ENCODE measurements around the gene RAB3A. TPM values are rescaled to one million over a fixed set of nuclear protein-coding genes. Genes with fewer than 3 reads are reported as not detected.

Gene RAB3A
- total RNA-seq, 1 experiment from 2014 or later: 2.7 TPM

- peaks cover 11% of the 10 kb centered on the region for H3K36me3 ChIP-seq
- H3K4me3 ChIP-seq: peak overlapping the region; percentile 45; the same call in 1 of the 2 replicates
- H3K4me1 ChIP-seq: peaks cover 3% of the 10 kb centered on the region; the same call in 1 of the 2 replicates
- H3K27ac ChIP-seq: no peak overlapping the region
- H3K9me3 ChIP-seq (replicated peaks): no peaks in the 10 kb centered on the region
- DNase-seq: no peak
- H3K27me3 ChIP-seq: peaks cover 18% of the 10 kb centered on the region; the same call in 1 of the 2 replicates
Measured at GRCh38 chr19:18173054-18173571, 30.7 kb downstream of the RAB3A start.

- Histone ChIP-seq H3K27ac (no peak overlapping the region), H3K4me1 (peaks cover 3% of the 10 kb centered on the region; the same call in 1 of the 2 replicates), H3K27me3 (peaks cover 16% of the 10 kb centered on the region; the same call in 1 of the 2 replicates), H3K4me3 (no peak overlapping the region), H3K9me3 (replicated peaks) (no peaks in the 10 kb centered on the region), H3K36me3 (peaks cover 16% of the 10 kb centered on the region)
- no peak for DNase-seq
Measured at GRCh38 chr19:18172331-18173053, 31.4 kb downstream of the RAB3A start.

- no peak overlapping the region for H3K27ac ChIP-seq
- no peak for DNase-seq
- peaks cover 24% of the 10 kb centered on the region for H3K36me3 ChIP-seq
- H3K4me3 ChIP-seq: no peak overlapping the region
- H3K9me3 ChIP-seq (replicated peaks): no peaks in the 10 kb centered on the region
- peaks cover 12% of the 10 kb centered on the region; the same call in 1 of the 2 replicates for H3K27me3 ChIP-seq
- H3K4me1 ChIP-seq: peaks cover 3% of the 10 kb centered on the region; the same call in 1 of the 2 replicates
Measured at GRCh38 chr19:18171605-18172327, 32.1 kb downstream of the RAB3A start.

GRCh38 chr19:18170714-18171255 is 33.1 kb downstream of the RAB3A start:
- Histone ChIP-seq H3K27me3 (peaks cover 12% of the 10 kb centered on the region; the same call in 1 of the 2 replicates), H3K9me3 (replicated peaks) (no peaks in the 10 kb centered on the region), H3K27ac (no peak overlapping the region), H3K4me3 (no peak overlapping the region), H3K4me1 (peaks cover 3% of the 10 kb centered on the region; the same call in 1 of the 2 replicates), H3K36me3 (peaks cover 31% of the 10 kb centered on the region)
- no peak for DNase-seq

- H3K27ac ChIP-seq: no peak overlapping the region
- H3K4me1 ChIP-seq: peaks cover 3% of the 10 kb centered on the region; the same call in 1 of the 2 replicates
- H3K27me3 ChIP-seq: no peaks in the 10 kb centered on the region
- DNase-seq: no peak
- no peaks in the 10 kb centered on the region for H3K9me3 ChIP-seq (replicated peaks)
- peaks cover 47% of the 10 kb centered on the region for H3K36me3 ChIP-seq
- no peak overlapping the region for H3K4me3 ChIP-seq
Measured at GRCh38 chr19:18168673-18169381, 35.0 kb downstream of the RAB3A start.

- Histone ChIP-seq H3K36me3 (peaks cover 53% of the 10 kb centered on the region), H3K27me3 (no peaks in the 10 kb centered on the region), H3K4me3 (no peak overlapping the region), H3K9me3 (replicated peaks) (no peaks in the 10 kb centered on the region), H3K27ac (no peak overlapping the region), H3K4me1 (no peaks in the 10 kb centered on the region)
- DNase-seq: peak; percentile 56 to 78
Measured at GRCh38 chr19:18167975-18168645, 35.7 kb downstream of the RAB3A start.

GRCh38 chr19:18167011-18167410 is 36.8 kb downstream of the RAB3A start:
- no peaks in the 10 kb centered on the region for H3K4me1 ChIP-seq
- H3K27ac ChIP-seq: no peak overlapping the region
- H3K4me3 ChIP-seq: no peak overlapping the region
- no peaks in the 10 kb centered on the region for H3K9me3 ChIP-seq (replicated peaks)
- DNase-seq: no peak
- H3K27me3 ChIP-seq: no peaks in the 10 kb centered on the region
- H3K36me3 ChIP-seq: peaks cover 61% of the 10 kb centered on the region

- Histone ChIP-seq H3K27me3 (no peaks in the 10 kb centered on the region), H3K4me3 (no peak overlapping the region), H3K27ac (no peak overlapping the region), H3K4me1 (no peaks in the 10 kb centered on the region), H3K36me3 (peaks cover 61% of the 10 kb centered on the region), H3K9me3 (replicated peaks) (no peaks in the 10 kb centered on the region)
- no peak for DNase-seq
Measured at GRCh38 chr19:18165794-18166544, 37.9 kb downstream of the RAB3A start.

- H3K36me3 ChIP-seq: peaks cover 57% of the 10 kb centered on the region
- no peak overlapping the region for H3K27ac ChIP-seq
Measured at GRCh38 chr19:18164072-18164471, 39.8 kb downstream of the RAB3A start.

GRCh38 chr19:18161636-18162002 is 42.2 kb downstream of the RAB3A start:
- Histone ChIP-seq H3K36me3 (peaks cover 36% of the 10 kb centered on the region), H3K4me1 (peaks cover 9% of the 10 kb centered on the region), H3K4me3 (no peak overlapping the region), H3K27me3 (no peaks in the 10 kb centered on the region), H3K9me3 (replicated peaks) (no peaks in the 10 kb centered on the region), H3K27ac (no peak overlapping the region)
- DNase-seq: no peak

More at GRCh38 chr19:18164072-18164471, 39.8 kb downstream of the RAB3A start:
- Histone ChIP-seq H3K4me3 (no peak overlapping the region), H3K27me3 (no peaks in the 10 kb centered on the region), H3K9me3 (replicated peaks) (no peaks in the 10 kb centered on the region), H3K4me1 (no peaks in the 10 kb centered on the region)
- no peak for DNase-seq

- Histone ChIP-seq H3K36me3 (peaks cover 33% of the 10 kb centered on the region), H3K9me3 (replicated peaks) (no peaks in the 10 kb centered on the region), H3K27ac (no peak overlapping the region; the same call in 1 of the 2 replicates), H3K4me3 (peak overlapping the region; percentile 45), H3K4me1 (peaks cover 14% of the 10 kb centered on the region), H3K27me3 (no peaks in the 10 kb centered on the region)
- peak; percentile 62 to 77 for DNase-seq
Measured at GRCh38 chr19:18160971-18161635, 42.7 kb downstream of the RAB3A start.

- Histone ChIP-seq H3K4me3 (peak overlapping the region; percentile 45), H3K27ac (no peak overlapping the region; the same call in 1 of the 2 replicates), H3K27me3 (no peaks in the 10 kb centered on the region), H3K4me1 (peaks cover 14% of the 10 kb centered on the region), H3K9me3 (replicated peaks) (no peaks in the 10 kb centered on the region), H3K36me3 (peaks cover 28% of the 10 kb centered on the region)
- no peak for DNase-seq
Measured at GRCh38 chr19:18160493-18160970, 43.3 kb downstream of the RAB3A start.

GRCh38 chr19:18159810-18160209 is 44.0 kb downstream of the RAB3A start:
- Histone ChIP-seq H3K4me3 (no peak overlapping the region), H3K4me1 (peaks cover 14% of the 10 kb centered on the region), H3K36me3 (peaks cover 22% of the 10 kb centered on the region), H3K27me3 (no peaks in the 10 kb centered on the region), H3K27ac (no peak overlapping the region), H3K9me3 (replicated peaks) (no peaks in the 10 kb centered on the region)
- no peak for DNase-seq

Data from SJCRH30 (cell line).